ENCODE data around the gene NTMT1.

DNA sequence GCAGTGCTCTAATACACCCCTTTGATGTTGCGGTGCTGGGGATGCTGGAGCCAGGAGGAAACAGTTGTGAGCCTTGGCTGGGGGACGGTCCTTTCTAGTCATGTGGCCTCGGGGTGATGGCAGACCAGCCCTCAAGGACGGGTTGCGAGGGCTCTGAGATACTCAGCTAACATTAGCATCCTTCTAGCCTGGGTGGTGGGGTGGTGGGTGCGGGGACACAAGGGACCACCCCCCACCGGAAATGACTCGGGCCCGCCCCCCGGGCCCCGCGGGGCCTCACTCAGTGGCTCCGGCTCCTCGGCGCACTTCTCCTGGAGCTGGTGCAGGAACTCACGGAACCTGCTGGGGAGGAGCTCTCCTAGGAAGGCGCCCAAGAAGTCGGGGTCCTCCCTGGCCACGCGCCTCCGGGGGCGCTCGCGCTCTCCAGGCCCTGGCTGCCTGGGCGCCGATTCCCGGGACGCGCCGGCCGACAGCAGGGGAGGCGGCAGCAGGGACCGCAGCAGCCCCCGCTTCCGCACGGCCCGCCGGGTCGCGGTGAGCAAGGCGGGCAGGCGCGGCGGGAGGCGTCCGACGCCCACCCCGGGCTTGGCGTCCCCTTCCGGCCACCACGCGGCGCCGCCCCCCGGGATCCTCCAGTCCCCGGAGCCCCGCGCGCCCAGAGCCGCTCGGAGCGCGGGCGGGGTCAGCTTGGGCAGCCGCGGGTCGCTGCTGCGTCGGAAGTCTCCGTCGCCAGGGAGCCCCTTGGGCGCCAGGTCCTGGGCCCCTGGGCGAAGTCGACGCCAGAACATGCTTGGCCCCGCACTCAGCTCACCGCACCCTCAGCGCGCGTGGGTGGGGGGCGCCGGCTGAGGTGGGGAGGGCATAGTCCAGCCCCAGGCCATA lies 5.9 kb upstream of the NTMT1 start:
- TF ChIP-seq CTCF (IDR thresholded peaks at IDR 0.05): no peak
- TF ChIP-seq POLR2AphosphoS5 (IDR thresholded peaks at IDR 0.05): no peak
- no peak for TF ChIP-seq POLR2A (IDR thresholded peaks at IDR 0.05)
